ENCODE measurements around the gene MBD6.
"Not testable (repeated sequence)": the region's sequence is repeated elsewhere in the genome, so short reads cannot be mapped to it uniquely, and the experiment has no call there.

Gene MBD6

DNA sequence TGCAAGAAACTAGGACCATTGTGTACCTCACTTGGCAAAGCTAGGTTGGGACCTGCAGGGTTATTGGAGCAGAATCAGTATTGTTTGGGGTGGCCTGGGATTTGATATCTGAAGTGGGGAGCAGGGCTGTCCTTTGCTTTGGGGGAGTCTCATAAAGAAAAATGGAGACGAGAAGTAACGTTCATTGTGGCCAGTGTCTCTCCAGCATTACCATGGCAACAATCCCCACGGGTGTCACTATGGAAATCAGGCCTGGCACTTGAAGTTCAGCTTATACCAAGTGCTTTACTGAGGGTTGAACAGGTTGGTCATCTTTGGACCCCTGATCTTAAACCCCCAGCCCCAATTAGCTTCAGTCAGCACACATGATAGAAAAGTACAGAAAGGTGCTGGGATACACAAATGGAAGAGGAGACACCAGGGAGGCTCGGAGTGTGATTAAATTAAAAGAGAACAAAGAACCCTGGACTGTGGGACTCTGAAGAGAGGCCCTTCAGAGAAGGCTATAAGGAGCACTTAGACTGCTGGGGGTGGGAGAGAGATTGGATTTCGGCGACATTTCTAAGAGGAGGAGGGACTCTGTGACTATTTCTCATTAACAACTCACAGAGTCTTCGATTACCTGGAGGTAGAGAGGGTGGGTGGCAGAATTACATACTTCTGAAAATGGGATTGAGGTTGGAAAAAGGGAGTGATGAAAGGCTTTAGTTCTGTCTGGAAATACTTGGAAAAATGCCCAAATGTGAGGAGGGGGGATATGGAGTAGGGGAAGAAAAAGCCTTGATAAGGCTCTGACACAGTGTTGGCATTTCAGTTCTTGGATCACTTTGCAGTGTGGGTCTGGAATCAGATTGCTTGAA lies 30.9 kb downstream of the MBD6 start:
- Histone ChIP-seq H3K36me3 (ENCODE audit: control insufficient read depth, insufficient read depth, low read length) (no peaks in the 10 kb centered on the region), H3K9me3 (ENCODE audit: control insufficient read depth, low read length) (no peaks in the 10 kb centered on the region), H3K4me1 (ENCODE audit: control insufficient read depth, insufficient read depth, low read length, poor library complexity, severe bottlenecking) (peaks cover 17% of the 10 kb centered on the region), H3K4me3 (ENCODE audit: extremely low read depth, insufficient read depth, low read length, poor library complexity, severe bottlenecking) (no peak overlapping the region), H3K27ac (ENCODE audit: low read depth, low read length, severe bottlenecking) (no peak overlapping the region)
- 89 to 91% methylated on average over 4 of the region's 7 CpGs for WGBS, 2 experiments (ENCODE audit: insufficient coverage in 2 of 2)

DNA sequence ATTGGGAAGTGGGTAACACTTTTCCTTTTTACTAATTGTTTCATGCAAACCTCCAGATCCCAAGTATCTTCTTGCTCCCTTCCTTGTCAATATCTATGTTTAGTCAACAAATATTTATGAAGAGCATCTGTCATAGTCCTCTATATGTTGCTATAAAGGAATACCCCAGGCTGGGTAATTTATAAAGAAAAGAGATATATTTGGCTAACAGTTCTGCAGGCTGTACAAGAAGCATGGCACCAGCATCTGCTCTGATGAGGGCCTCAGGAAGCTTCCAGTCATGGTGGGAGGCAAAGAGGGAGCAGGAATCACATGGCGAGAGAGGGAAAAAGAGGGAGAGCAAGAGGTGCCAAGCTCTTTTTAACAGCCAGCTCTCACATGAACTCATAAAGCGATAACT lies 31.8 kb downstream of the MBD6 start:
- WGBS, 2 experiments (ENCODE audit: insufficient coverage in 2 of 2) = 83 to 100% methylated on average over 1 of the region's 2 CpGs

DNA sequence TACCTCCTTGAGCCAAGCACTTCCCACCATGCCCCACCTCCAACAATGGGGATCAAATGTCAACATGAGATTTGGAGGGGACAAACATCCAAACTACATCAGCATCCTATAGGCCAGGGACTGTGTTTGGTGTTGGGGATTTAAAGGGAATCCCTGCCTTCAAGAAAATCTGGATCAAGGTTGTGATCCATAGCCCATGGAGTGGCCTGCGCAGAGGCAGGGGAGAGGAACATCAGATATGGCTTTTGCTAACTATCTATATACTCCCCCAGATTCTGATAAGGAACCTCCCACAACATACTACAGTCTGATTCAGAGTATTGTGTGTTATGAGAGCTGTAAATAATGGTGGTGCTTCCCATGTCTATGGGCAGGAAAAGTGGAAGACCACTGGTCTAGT lies 32.3 kb downstream of the MBD6 start:
- Histone ChIP-seq H3K4me3 (ENCODE audit: extremely low read depth, insufficient read depth, low read length, poor library complexity, severe bottlenecking) (no peak overlapping the region), H3K4me1 (ENCODE audit: control insufficient read depth, insufficient read depth, low read length, poor library complexity, severe bottlenecking) (peaks cover 17% of the 10 kb centered on the region), H3K9me3 (ENCODE audit: control insufficient read depth, low read length) (no peaks in the 10 kb centered on the region), H3K27ac (ENCODE audit: low read depth, low read length, severe bottlenecking) (no peak overlapping the region), H3K36me3 (ENCODE audit: control insufficient read depth, insufficient read depth, low read length) (no peaks in the 10 kb centered on the region)
- no CpG with 5 or more reads among the region's 1 CpG for WGBS, 2 experiments (ENCODE audit: insufficient coverage in 2 of 2)

More for the DNA sequence above, 31.8 kb downstream of the MBD6 start:
- no peaks in the 10 kb centered on the region for H3K9me3 ChIP-seq (ENCODE audit: control insufficient read depth, low read length)
- H3K27ac ChIP-seq (ENCODE audit: low read depth, low read length, severe bottlenecking) = no peak overlapping the region
- H3K4me3 ChIP-seq (ENCODE audit: extremely low read depth, insufficient read depth, low read length, poor library complexity, severe bottlenecking) = no peak overlapping the region
- H3K36me3 ChIP-seq (ENCODE audit: control insufficient read depth, insufficient read depth, low read length) = no peaks in the 10 kb centered on the region
- peaks cover 17% of the 10 kb centered on the region for H3K4me1 ChIP-seq (ENCODE audit: control insufficient read depth, insufficient read depth, low read length, poor library complexity, severe bottlenecking)

DNA sequence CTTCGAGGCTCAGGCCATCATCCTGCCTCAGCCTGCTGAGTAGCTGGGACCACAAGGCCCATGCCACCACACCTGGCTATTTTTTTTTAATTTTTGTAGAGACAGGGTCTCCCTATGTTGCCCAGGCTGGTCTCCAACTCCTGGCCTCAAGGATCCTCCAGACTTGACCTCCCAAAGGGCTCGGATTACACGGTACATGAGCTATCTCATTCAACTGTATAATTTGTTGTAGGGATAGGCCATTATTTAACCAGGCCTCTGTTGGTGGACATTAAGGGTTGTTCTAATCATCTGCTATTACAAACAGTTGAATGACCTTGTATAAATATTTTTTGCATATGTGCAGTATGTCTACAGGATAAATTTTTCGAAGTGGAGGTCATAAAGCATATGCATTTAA lies 36.2 kb downstream of the MBD6 start:
- WGBS, 2 experiments (ENCODE audit: insufficient coverage in 2 of 2) = 83 to 90% methylated on average over 1 to 2 of the region's 4 CpGs

DNA sequence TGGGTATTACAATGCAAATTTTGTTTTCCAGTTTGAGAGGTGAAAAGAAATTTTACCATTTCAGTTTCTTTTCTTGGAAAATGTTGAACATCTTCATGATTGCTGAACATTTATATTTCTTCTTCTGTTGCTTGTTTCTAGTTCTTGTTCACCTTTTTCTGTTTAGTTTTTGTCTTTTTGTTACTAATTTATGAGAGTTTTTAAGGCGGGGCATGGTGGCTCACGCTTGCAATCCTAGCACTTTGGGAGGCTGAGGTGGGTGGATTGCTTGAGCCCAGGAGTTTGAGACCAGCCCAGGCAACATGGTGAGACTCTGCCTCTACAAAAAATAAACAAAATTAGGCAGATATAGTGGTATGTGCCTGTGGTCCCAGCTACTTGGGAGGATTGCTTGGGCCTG lies 37.9 kb downstream of the MBD6 start:
- Histone ChIP-seq H3K36me3 (ENCODE audit: control insufficient read depth, insufficient read depth, low read length) (no peaks in the 10 kb centered on the region), H3K9me3 (ENCODE audit: control insufficient read depth, low read length) (no peaks in the 10 kb centered on the region), H3K27ac (ENCODE audit: low read depth, low read length, severe bottlenecking) (no peak overlapping the region), H3K4me3 (ENCODE audit: extremely low read depth, insufficient read depth, low read length, poor library complexity, severe bottlenecking) (no peak overlapping the region), H3K4me1 (ENCODE audit: control insufficient read depth, insufficient read depth, low read length, poor library complexity, severe bottlenecking) (peaks cover 5% of the 10 kb centered on the region)
- no CpG with 5 or more reads among the region's 2 CpGs for WGBS, 2 experiments (ENCODE audit: insufficient coverage in 2 of 2)

More for the DNA sequence above, 36.2 kb downstream of the MBD6 start:
- peaks cover 5% of the 10 kb centered on the region for H3K4me1 ChIP-seq (ENCODE audit: control insufficient read depth, insufficient read depth, low read length, poor library complexity, severe bottlenecking)
- no peak overlapping the region for H3K4me3 ChIP-seq (ENCODE audit: extremely low read depth, insufficient read depth, low read length, poor library complexity, severe bottlenecking)
- H3K27ac ChIP-seq (ENCODE audit: low read depth, low read length, severe bottlenecking) = no peak overlapping the region
- no peaks in the 10 kb centered on the region for H3K36me3 ChIP-seq (ENCODE audit: control insufficient read depth, insufficient read depth, low read length)
- H3K9me3 ChIP-seq (ENCODE audit: control insufficient read depth, low read length) = no peaks in the 10 kb centered on the region

DNA sequence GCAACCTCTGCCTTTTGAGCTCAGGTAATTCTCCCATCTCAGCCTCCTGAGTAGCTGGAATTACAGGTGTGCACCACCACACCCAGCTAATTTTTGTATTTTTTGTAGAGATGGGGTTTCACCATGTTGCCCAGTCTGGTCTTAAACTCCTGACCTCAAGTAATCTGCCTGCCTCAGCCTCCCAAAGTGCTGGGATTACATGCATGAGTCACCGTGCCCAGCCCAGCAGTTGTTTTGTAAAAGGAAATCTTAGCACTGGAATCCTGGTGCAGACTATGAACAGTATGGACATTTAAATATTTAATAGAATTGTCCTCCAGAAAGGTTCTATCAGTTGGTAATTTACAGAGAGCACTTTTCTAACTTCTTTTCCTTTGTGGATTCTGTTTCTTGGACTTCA lies 38.5 kb downstream of the MBD6 start:
- H3K4me1 ChIP-seq (ENCODE audit: control insufficient read depth, insufficient read depth, low read length, poor library complexity, severe bottlenecking); H3K9me3 ChIP-seq (ENCODE audit: control insufficient read depth, low read length); H3K27ac ChIP-seq (ENCODE audit: low read depth, low read length, severe bottlenecking); H3K4me3 ChIP-seq (ENCODE audit: extremely low read depth, insufficient read depth, low read length, poor library complexity, severe bottlenecking); H3K36me3 ChIP-seq (ENCODE audit: control insufficient read depth, insufficient read depth, low read length): not testable (repeated sequence)
- no CpG with 5 or more reads among the region's 1 CpG for WGBS, 2 experiments (ENCODE audit: insufficient coverage in 2 of 2)

DNA sequence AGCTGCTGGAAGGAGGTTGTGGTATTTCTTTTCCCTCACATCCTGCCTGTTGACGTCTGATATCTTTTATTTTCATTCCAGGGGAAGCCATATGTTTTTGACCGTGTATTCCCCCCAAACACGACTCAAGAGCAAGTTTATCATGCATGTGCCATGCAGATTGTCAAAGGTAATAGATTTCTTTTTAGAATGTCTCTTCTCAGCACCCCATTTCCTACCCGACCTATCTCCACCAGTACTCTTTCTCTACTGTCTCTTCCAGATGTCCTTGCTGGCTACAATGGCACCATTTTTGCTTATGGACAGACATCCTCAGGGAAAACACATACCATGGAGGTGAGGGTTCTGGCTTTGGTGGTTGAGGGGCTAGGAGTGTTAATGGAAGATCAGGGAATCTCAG lies 40.7 kb downstream of the MBD6 start:
- WGBS, 2 experiments (ENCODE audit: insufficient coverage in 2 of 2) = 92 to 100% methylated on average over 1 to 3 of the region's 4 CpGs

DNA sequence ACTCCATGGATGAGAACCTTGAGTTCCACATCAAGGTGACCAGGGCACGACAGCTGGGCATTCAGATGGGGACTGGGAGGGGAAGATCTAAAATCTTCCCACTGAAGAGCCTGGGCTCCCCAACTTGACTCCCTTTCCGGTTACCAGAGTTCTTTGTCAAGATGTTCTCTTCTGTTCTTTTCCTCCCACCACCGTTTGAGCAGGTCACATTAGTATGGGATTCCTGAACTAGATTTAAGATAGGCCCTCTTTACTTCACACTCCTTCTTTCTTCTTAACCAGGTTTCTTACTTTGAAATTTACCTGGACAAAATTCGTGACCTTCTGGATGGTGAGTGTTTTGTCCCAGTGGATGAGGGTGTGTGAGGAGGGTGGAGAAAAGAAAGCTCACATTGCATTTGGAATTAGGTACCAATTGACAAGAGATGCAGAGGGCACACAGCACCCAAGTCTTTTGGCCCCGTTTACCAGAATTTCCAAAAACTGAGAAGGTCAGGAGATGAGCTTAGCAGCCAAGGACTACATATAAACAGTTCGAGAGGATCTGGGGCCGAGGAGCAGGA lies 41.6 kb downstream of the MBD6 start:
- Histone ChIP-seq H3K4me3 (ENCODE audit: extremely low read depth, insufficient read depth, low read length, poor library complexity, severe bottlenecking) (no peak overlapping the region), H3K9me3 (ENCODE audit: control insufficient read depth, low read length) (no peaks in the 10 kb centered on the region), H3K4me1 (ENCODE audit: control insufficient read depth, insufficient read depth, low read length, poor library complexity, severe bottlenecking) (peaks cover 5% of the 10 kb centered on the region), H3K36me3 (ENCODE audit: control insufficient read depth, insufficient read depth, low read length) (no peaks in the 10 kb centered on the region), H3K27ac (ENCODE audit: low read depth, low read length, severe bottlenecking) (no peak overlapping the region)
- WGBS, 2 experiments (ENCODE audit: insufficient coverage in 2 of 2) = 81 to 87% methylated on average over 5 of the region's 7 CpGs

More for the DNA sequence above, 40.7 kb downstream of the MBD6 start:
- Histone ChIP-seq H3K36me3 (ENCODE audit: control insufficient read depth, insufficient read depth, low read length) (no peaks in the 10 kb centered on the region), H3K4me1 (ENCODE audit: control insufficient read depth, insufficient read depth, low read length, poor library complexity, severe bottlenecking) (peaks cover 5% of the 10 kb centered on the region), H3K9me3 (ENCODE audit: control insufficient read depth, low read length) (no peaks in the 10 kb centered on the region), H3K4me3 (ENCODE audit: extremely low read depth, insufficient read depth, low read length, poor library complexity, severe bottlenecking) (no peak overlapping the region), H3K27ac (ENCODE audit: low read depth, low read length, severe bottlenecking) (no peak overlapping the region)

DNA sequence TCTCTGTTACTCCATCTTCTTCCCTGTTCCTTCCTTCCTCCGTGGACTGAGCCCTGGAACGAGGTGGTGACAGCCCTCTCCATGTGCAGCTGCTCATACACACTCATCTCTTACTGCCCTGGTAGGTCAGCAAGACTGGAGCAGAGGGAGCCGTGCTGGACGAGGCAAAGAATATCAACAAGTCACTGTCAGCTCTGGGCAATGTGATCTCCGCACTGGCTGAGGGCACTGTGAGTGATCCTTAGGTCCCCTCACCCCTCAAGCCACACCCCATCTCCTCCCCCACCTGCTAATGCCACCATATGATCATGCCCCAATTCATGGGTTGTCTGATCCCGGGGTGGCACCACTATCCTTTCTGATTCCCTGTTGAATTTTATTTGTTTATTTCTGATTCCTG lies 46.2 kb downstream of the MBD6 start:
- 90% methylated on average over 3 to 5 of the region's 6 CpGs for WGBS, 2 experiments (ENCODE audit: insufficient coverage in 2 of 2)
- H3K36me3 ChIP-seq (ENCODE audit: control insufficient read depth, insufficient read depth, low read length) = no peaks in the 10 kb centered on the region
- no peak overlapping the region for H3K27ac ChIP-seq (ENCODE audit: low read depth, low read length, severe bottlenecking)
- H3K9me3 ChIP-seq (ENCODE audit: control insufficient read depth, low read length) = no peaks in the 10 kb centered on the region
- H3K4me1 ChIP-seq (ENCODE audit: control insufficient read depth, insufficient read depth, low read length, poor library complexity, severe bottlenecking) = no peaks in the 10 kb centered on the region
- no peak overlapping the region for H3K4me3 ChIP-seq (ENCODE audit: extremely low read depth, insufficient read depth, low read length, poor library complexity, severe bottlenecking)

DNA sequence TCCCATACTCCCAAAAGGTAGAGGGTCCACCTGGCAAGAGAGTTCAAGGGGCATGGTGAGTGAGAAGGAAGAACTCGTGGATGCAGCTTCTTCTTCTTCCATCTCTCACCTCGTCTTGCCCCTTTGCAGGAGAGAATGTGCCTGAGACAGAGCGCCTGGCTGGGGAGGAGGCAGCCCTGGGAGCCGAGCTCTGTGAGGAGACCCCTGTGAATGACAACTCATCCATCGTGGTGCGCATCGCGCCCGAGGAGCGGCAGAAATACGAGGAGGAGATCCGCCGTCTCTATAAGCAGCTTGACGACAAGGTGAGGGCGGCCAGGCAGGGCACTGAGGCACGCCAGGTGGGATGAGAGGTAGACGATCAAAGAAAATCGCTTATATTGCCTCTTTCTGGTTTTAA lies 47.2 kb downstream of the MBD6 start:
- Histone ChIP-seq H3K9me3 (ENCODE audit: control insufficient read depth, low read length) (no peaks in the 10 kb centered on the region), H3K27ac (ENCODE audit: low read depth, low read length, severe bottlenecking) (no peak overlapping the region), H3K36me3 (ENCODE audit: control insufficient read depth, insufficient read depth, low read length) (no peaks in the 10 kb centered on the region), H3K4me1 (ENCODE audit: control insufficient read depth, insufficient read depth, low read length, poor library complexity, severe bottlenecking) (no peaks in the 10 kb centered on the region), H3K4me3 (ENCODE audit: extremely low read depth, insufficient read depth, low read length, poor library complexity, severe bottlenecking) (no peak overlapping the region)
- 96 to 98% methylated on average over 13 to 15 of the region's 18 CpGs for WGBS, 2 experiments (ENCODE audit: insufficient coverage in 2 of 2)

DNA sequence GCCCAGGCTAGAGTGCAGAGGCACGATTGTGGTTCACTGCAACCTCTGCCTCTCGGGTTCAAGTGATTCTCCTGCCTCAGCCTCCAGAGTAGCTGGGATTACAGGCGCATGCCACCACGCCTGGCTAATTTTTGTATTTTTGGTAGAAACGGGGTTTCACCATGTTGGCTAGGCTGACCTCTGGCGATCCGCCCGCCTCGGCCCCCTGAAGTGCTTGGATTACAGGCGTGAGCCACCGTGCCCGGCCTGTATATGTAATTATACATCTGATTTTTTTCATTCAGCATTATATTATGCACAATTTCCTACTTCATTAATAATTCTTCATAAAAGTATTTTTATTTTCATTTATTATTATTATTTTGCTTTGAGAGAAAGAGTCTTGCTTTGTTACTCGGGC lies 47.8 kb downstream of the MBD6 start:
- WGBS, 2 experiments (ENCODE audit: insufficient coverage in 2 of 2) = 86 to 95% methylated on average over 3 to 4 of the region's 13 CpGs
- H3K27ac ChIP-seq (ENCODE audit: low read depth, low read length, severe bottlenecking); H3K36me3 ChIP-seq (ENCODE audit: control insufficient read depth, insufficient read depth, low read length); H3K4me3 ChIP-seq (ENCODE audit: extremely low read depth, insufficient read depth, low read length, poor library complexity, severe bottlenecking); H3K4me1 ChIP-seq (ENCODE audit: control insufficient read depth, insufficient read depth, low read length, poor library complexity, severe bottlenecking); H3K9me3 ChIP-seq (ENCODE audit: control insufficient read depth, low read length): not testable (repeated sequence)
